HepG2 (cell line): ENCODE measurements around the gene PIBF1. TPM values are rescaled to one million over a fixed set of nuclear protein-coding genes. Genes with fewer than 3 reads are reported as not detected.

Experiments
- BHLHE40 ChIP-seq: IDR thresholded peaks from 2 replicates; pipeline ENCODE4 v1.6.1; 2011; ENCODE audit warnings: low read length, improper control_type of control experiment
- DNMT1 ChIP-seq: sonication (generic); formaldehyde crosslinking; IDR thresholded peaks from 2 replicates; pipeline ENCODE4 v1.5.1; 2020; ENCODE audit warnings: mild to moderate bottlenecking, missing genetic modification reagents
- DR1 ChIP-seq: sonication (generic); formaldehyde crosslinking; IDR thresholded peaks from 2 replicates; pipeline ENCODE4 v1.8.0; 2021; ENCODE audit warnings: mild to moderate bottlenecking, missing genetic modification reagents, inconsistent platforms
- DRAP1 ChIP-seq: IDR thresholded peaks from 2 replicates; pipeline ENCODE4 v1.6.1; 2016; ENCODE audit warnings: missing genetic modification reagents, missing compliant biosample characterization
- FOXO4 ChIP-seq: sonication (generic); formaldehyde crosslinking; conservative IDR thresholded peaks from 2 replicates; pipeline ENCODE4 v1.8.1; 2023; ENCODE audit warnings: missing genetic modification reagents
- HDAC2 ChIP-seq: sonication (generic); formaldehyde crosslinking; IDR thresholded peaks from 2 replicates; pipeline ENCODE4 v1.4.0; 2020; ENCODE audit warnings: missing genetic modification reagents
- NCOA2 ChIP-seq: sonication (generic); formaldehyde crosslinking; IDR thresholded peaks from 2 replicates; pipeline ENCODE4 v1.8.0; 2022; ENCODE audit warnings: inconsistent platforms
- NFYB ChIP-seq: sonication (generic); formaldehyde crosslinking; IDR thresholded peaks from 2 replicates; pipeline ENCODE4 v1.4.0; 2020; ENCODE audit warnings: missing genetic modification reagents
- PHF5A ChIP-seq: IDR thresholded peaks from one replicate; pipeline ENCODE4 v1.6.1; 2018; ENCODE audit warnings: low read depth, missing genetic modification reagents; ENCODE audit not compliant: unreplicated experiment
- PRDM10 ChIP-seq: sonication (generic); formaldehyde crosslinking; IDR thresholded peaks from 2 replicates; pipeline ENCODE4 v1.4.0; 2020; ENCODE audit warnings: low read depth, missing genetic modification reagents
- STAT5B ChIP-seq: sonication (generic); formaldehyde crosslinking; IDR thresholded peaks from 2 replicates; pipeline ENCODE4 v1.4.0; 2020; ENCODE audit warnings: missing genetic modification reagents
- TCF12 ChIP-seq, 2 experiments: fragments of 450-650 bp in 1 of 2; sonication (generic) in 1 of 2; formaldehyde crosslinking in 1 of 2; IDR thresholded peaks; 2 replicates each; pipeline versions ENCODE4 v1.6.1 to v1.8.0; 2017 to 2022; ENCODE audit warnings: antibody characterized with exemption in 1 of 2, mild to moderate bottlenecking in 1 of 2, missing genetic modification reagents in 1 of 2, moderate library complexity in 1 of 2
- TGIF2 ChIP-seq: IDR thresholded peaks from 2 replicates; pipeline ENCODE4 v1.6.1; 2016; ENCODE audit warnings: control low read depth, missing compliant biosample characterization
- THRA ChIP-seq: sonication (generic); formaldehyde crosslinking; IDR thresholded peaks from 2 replicates; pipeline ENCODE4 v1.4.0; 2020; ENCODE audit warnings: missing genetic modification reagents, borderline replicate concordance
- ZBTB26 ChIP-seq: IDR thresholded peaks from 2 replicates; pipeline ENCODE4 v1.6.1; 2016; ENCODE audit warnings: missing compliant biosample characterization, missing genetic modification reagents, borderline replicate concordance
- ZBTB7A ChIP-seq: sonication (generic); formaldehyde crosslinking; IDR thresholded peaks from 2 replicates; pipeline ENCODE4 v1.8.0; 2022; ENCODE audit warnings: mild to moderate bottlenecking, missing genetic modification reagents
- ZMYM3 ChIP-seq: sonication (generic); formaldehyde crosslinking; IDR thresholded peaks from 2 replicates; pipeline ENCODE4 v1.5.1; 2020; ENCODE audit warnings: mild to moderate bottlenecking, missing genetic modification reagents
- ZNF180 ChIP-seq: sonication (generic); formaldehyde crosslinking; IDR thresholded peaks from 2 replicates; pipeline ENCODE4 v1.4.0; 2020; ENCODE audit warnings: low read depth, missing genetic modification reagents, borderline replicate concordance
- ZNF510 ChIP-seq: sonication (generic); formaldehyde crosslinking; IDR thresholded peaks from 2 replicates; pipeline ENCODE4 v1.4.0; 2020; ENCODE audit warnings: low read depth, mild to moderate bottlenecking, missing genetic modification reagents
- ZNF713 ChIP-seq: sonication (generic); formaldehyde crosslinking; IDR thresholded peaks from 2 replicates; pipeline ENCODE4 v1.4.0; 2020; ENCODE audit warnings: mild to moderate bottlenecking, missing genetic modification reagents
- polyA plus RNA-seq, 8 experiments: library from polyadenylated mRNA; depleted of rRNA in 3 of 8; stranded (reverse) in 7 of 8; unstranded in 1 of 8; fragments of >200 nt; fragmentation: Illumina TruSeq in 4 of 8; extraction: Trizol in 4 of 8; gene quantifications; 2 replicates each; pipeline versions ENCODE4 v1.2.1 to v1.2.3, GENCODE V29; 2011 to 2016; ENCODE audit warnings: low read depth in 4 of 8, missing spikeins in 1 of 8, mixed read lengths in 1 of 8; ENCODE audit not compliant: insufficient read depth in 1 of 8
- total RNA-seq, 5 experiments: library from RNA; depleted of rRNA; stranded (reverse); fragments of >200 nt; fragmentation: Illumina TruSeq; extraction: Trizol; gene quantifications; 2 replicates each; pipeline ENCODE4 v1.2.3, GENCODE V29; 2016; ENCODE audit warnings: low read depth in 1 of 5

The PIBF1 gene
- total and polyA plus RNA-seq, 2 of the 13 experiments (the other 11 are each of a cell fraction or from before 2014, with no cell fraction given) = 4.2 to 15.8 TPM

GRCh38 chr13:73058736-73059459, 277.0 kb downstream of the PIBF1 start, which contains the start of gene KLF5 (continued):
- no peak for TF ChIP-seq ZBTB26 (CRISPR knock-in tag)
- TF ChIP-seq DNMT1 (CRISPR knock-in tag) = 0 out of 2 replicates have a peak, but pooled peaks have one; percentile 48
- peak; percentile 95 for TF ChIP-seq DRAP1 (CRISPR knock-in tag)
- TF ChIP-seq ZNF713 (CRISPR knock-in tag) = 0 out of 2 replicates have a peak, but pooled peaks have one; percentile 43
- TF ChIP-seq FOXO4 (CRISPR knock-in tag) = no peak
- peak; percentile 67 for TF ChIP-seq TGIF2
- TF ChIP-seq PRDM10 (CRISPR knock-in tag) = 0 out of 2 replicates have a peak, but pooled peaks have one; percentile 37
- no peak for TF ChIP-seq THRA (CRISPR knock-in tag)
- no peak for TF ChIP-seq ZBTB7A (CRISPR knock-in tag)
- peak; percentile 97 for TF ChIP-seq NFYB (CRISPR knock-in tag)
- TF ChIP-seq NCOA2 (CRISPR knock-in tag) = no peak; the same call in 1 of the 2 replicates
- TF ChIP-seq ZNF180 (CRISPR knock-in tag) = no peak
- no peak for TF ChIP-seq PHF5A
- peak; percentile 75; the same call in 1 of the 2 replicates for TF ChIP-seq DR1 (CRISPR knock-in tag)
- no peak for TF ChIP-seq STAT5B
- TF ChIP-seq ZMYM3 (CRISPR knock-in tag) = no peak
- no peak for TF ChIP-seq TCF12 (IDR thresholded peaks at IDR 0.05)
- TF ChIP-seq TCF12 (CRISPR knock-in tag; IDR thresholded peaks at IDR 0.05) = no peak
- TF ChIP-seq BHLHE40 = no peak
- TF ChIP-seq ZNF510 (CRISPR knock-in tag) = no peak
- TF ChIP-seq HDAC2 (CRISPR knock-in tag) = peak; percentile 45; the same call in 1 of the 2 replicates
